ENCODE data around the gene CCDC60.

CCDC60 gene

GRCh38 chr12:119486599-119487154 lies 152.1 kb downstream of the CCDC60 start:
- no peak for DNase-seq (ENCODE audit: low read depth)
- no peak for TF ChIP-seq CTCF (IDR thresholded peaks at IDR 0.05; ENCODE audit: control insufficient read depth, insufficient read depth, low read depth, low read length, missing control alignments)
- no peak overlapping the region for H3K4me3 ChIP-seq (ENCODE audit: control insufficient read depth, low read depth, low read length)

- H3K4me3 ChIP-seq (ENCODE audit: control insufficient read depth, low read depth, low read length) = no peak overlapping the region
- DNase-seq (ENCODE audit: low read depth) = no peak
- no peak for TF ChIP-seq CTCF (IDR thresholded peaks at IDR 0.05; ENCODE audit: control insufficient read depth, insufficient read depth, low read depth, low read length, missing control alignments)
These were observed 157.3 kb downstream of the CCDC60 start for GRCh38 chr12:119491814-119492213.

GRCh38 chr12:119500209-119500608 lies 165.7 kb downstream of the CCDC60 start:
- no peak for TF ChIP-seq CTCF (IDR thresholded peaks at IDR 0.05; ENCODE audit: control insufficient read depth, insufficient read depth, low read depth, low read length, missing control alignments)
- H3K4me3 ChIP-seq (ENCODE audit: control insufficient read depth, low read depth, low read length) = no peak overlapping the region
- DNase-seq (ENCODE audit: low read depth) = no peak

- no peak overlapping the region for H3K4me3 ChIP-seq (ENCODE audit: control insufficient read depth, low read depth, low read length)
- no peak for DNase-seq (ENCODE audit: low read depth)
- TF ChIP-seq CTCF (IDR thresholded peaks at IDR 0.05; ENCODE audit: control insufficient read depth, insufficient read depth, low read depth, low read length, missing control alignments) = no peak
These were observed 166.5 kb downstream of the CCDC60 start for GRCh38 chr12:119501052-119501451.

- TF ChIP-seq CTCF (IDR thresholded peaks at IDR 0.05; ENCODE audit: control insufficient read depth, insufficient read depth, low read depth, low read length, missing control alignments) = no peak
- no peak for DNase-seq (ENCODE audit: low read depth)
- H3K4me3 ChIP-seq (ENCODE audit: control insufficient read depth, low read depth, low read length) = no peak overlapping the region
These were observed 170.5 kb downstream of the CCDC60 start for GRCh38 chr12:119505001-119505400.

GRCh38 chr12:119512772-119513497 lies 178.4 kb downstream of the CCDC60 start:
- no peak for DNase-seq (ENCODE audit: low read depth)
- no peak for TF ChIP-seq CTCF (IDR thresholded peaks at IDR 0.05; ENCODE audit: control insufficient read depth, insufficient read depth, low read depth, low read length, missing control alignments)
- no peak overlapping the region for H3K4me3 ChIP-seq (ENCODE audit: control insufficient read depth, low read depth, low read length)
